Retinal pigment epithelial cell (primary cell): ENCODE data around the gene DUS2.

Source experiments
- DNase-seq: peaks from one replicate; pipeline ENCODE4 v3.0.0-alpha.2; 2010; ENCODE audit warnings: low read depth
- H3K4me3 ChIP-seq: 2 replicates; pipeline ENCODE4 v1.5.1; 2011; ENCODE audit warnings: mild to moderate bottlenecking, low read length, control low read depth, moderate library complexity
- TF ChIP-seq, protein P1 (sequence below): conservative IDR thresholded peaks from 2 replicates; pipeline ENCODE4 v1.5.1; 2011; ENCODE audit warnings: low read depth, low read length, control low read depth, inconsistent platforms

DUS2 gene

DNA sequence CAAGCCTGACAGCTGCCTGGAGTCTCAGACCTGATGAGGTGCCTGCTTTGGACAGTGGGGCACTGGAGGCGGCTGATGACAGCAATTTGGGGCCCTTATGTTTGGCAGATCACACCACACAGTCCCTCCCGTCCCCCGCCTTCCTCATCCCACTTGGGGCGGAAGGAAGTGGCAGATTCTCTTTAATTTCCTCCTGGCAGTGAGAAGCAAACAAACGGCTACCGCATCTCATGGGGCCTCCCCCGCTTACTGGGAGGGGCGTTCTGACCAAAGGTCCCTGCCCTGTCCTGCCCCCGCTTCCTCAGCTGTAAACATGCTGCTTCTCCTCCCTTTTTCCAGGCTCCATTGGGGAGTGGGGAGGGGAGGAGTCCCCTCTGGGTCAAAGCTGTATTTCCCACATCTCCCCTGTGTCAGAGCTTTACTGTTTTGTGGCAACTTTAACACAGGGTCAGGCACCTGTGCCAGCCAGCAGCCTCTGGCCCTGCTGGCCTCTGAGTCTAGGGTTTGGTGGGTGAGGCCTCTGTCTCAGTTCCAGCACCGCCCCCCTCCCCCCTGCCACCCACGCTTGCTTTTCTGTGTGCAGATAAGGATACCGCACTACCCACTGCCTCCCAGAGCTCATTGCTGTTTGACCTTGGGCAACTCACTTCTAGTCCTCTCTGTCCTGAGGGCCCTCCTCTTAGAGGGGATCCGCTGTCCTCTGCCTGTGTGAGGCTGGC is 56.7 kb downstream of the DUS2 start:
- TF ChIP-seq, protein P1, sequence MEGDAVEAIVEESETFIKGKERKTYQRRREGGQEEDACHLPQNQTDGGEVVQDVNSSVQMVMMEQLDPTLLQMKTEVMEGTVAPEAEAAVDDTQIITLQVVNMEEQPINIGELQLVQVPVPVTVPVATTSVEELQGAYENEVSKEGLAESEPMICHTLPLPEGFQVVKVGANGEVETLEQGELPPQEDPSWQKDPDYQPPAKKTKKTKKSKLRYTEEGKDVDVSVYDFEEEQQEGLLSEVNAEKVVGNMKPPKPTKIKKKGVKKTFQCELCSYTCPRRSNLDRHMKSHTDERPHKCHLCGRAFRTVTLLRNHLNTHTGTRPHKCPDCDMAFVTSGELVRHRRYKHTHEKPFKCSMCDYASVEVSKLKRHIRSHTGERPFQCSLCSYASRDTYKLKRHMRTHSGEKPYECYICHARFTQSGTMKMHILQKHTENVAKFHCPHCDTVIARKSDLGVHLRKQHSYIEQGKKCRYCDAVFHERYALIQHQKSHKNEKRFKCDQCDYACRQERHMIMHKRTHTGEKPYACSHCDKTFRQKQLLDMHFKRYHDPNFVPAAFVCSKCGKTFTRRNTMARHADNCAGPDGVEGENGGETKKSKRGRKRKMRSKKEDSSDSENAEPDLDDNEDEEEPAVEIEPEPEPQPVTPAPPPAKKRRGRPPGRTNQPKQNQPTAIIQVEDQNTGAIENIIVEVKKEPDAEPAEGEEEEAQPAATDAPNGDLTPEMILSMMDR = no peak
- H3K4me3 ChIP-seq = no peak overlapping the region
- no peak for DNase-seq

DNA sequence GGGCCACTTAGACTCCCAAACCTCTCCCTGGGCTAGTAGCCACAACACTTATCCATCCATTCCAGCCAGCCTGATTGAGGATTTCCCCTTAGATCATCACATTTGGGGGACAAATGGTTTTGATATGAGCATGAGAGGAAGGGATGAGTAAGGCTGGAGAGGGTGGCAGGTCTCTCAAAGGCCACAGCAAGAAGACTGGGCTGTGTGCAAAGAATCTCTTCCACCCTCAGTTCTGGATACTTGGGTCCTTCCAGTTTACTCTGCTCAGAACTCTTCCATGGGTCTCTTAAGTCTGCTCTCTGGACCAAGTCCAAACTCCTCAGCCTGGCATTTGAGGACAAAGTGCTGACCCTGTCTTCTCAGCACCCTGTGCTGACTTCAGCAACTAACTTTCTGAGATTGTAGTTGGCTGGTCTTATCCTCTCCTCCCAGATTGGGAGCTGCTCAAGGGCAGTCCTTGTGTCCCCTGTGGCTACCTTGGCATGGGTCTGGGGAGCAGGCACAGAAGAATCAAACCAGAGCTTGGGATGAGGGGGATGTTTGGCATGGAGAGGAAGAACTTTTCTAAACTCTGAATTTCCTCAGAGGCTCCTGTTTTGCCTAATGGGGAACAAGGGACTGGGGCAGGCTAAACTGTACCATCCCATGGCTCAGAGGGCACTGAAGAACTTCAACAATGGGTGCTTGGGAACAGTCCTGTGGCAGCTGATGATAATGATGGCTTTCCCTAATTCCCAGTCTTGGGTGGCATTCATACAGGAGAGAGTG is 59.0 kb downstream of the DUS2 start:
- no peak for DNase-seq
- no peak overlapping the region for H3K4me3 ChIP-seq
- TF ChIP-seq, protein P1 = no peak

DNA sequence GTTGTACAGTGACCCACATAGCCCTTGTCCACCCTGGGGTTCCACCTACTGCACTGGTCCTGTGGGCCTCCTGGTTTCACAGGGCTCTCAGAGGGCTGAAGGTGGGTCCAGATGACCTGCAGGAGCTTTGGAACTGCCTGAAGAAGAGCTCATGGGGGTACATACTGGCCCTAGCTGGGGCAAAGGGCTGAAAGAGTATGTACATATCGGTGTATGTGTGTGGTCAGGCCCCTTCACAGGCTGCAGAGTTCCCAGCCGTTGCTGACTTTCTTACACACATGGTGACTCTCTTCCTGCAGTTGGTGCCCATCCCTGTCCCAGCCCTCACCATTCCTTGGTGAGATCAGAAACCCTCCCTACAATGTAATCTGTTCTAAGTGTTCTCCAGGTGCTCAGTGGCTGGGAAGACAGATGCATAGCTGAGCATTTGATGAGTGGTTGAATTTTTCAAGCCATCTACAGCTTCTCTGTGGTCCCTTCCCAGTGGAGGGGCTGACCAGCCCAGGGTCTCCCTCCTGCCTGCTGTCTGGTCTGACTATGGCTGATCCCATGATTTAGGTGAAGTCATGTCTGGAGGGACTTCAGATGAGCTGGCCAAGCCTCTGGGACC is 59.6 kb downstream of the DUS2 start:
- DNase-seq = no peak
- TF ChIP-seq, protein P1 = no peak
- H3K4me3 ChIP-seq = no peak overlapping the region

DNA sequence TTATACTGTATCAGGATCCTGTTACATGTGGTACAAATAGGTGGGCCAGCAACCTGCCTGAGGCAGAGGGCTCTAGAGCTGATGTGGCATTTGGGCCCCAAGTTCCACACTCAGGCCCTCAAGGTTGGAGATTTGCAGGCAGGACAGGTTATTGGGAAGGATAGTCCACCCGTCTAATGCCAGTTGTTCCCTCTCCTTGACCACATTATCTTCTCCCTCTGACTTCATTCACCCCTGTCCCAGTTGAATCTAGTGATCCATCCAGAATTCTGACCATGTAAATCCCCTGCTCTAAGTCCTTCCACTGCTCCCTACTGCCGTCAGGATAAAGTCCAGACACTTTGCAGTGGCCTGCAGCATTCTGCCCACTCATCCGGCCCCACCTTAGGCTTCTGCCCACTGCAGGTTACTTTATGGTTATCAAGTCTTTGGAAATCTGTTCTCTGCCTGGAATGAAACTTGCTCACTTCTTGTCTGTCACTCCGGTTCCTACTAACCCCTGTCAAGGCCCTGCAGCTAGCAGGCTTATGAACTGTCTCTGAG is 60.2 kb downstream of the DUS2 start:
- H3K4me3 ChIP-seq = no peak overlapping the region
- TF ChIP-seq, protein P1 = no peak
- no peak for DNase-seq

DNA sequence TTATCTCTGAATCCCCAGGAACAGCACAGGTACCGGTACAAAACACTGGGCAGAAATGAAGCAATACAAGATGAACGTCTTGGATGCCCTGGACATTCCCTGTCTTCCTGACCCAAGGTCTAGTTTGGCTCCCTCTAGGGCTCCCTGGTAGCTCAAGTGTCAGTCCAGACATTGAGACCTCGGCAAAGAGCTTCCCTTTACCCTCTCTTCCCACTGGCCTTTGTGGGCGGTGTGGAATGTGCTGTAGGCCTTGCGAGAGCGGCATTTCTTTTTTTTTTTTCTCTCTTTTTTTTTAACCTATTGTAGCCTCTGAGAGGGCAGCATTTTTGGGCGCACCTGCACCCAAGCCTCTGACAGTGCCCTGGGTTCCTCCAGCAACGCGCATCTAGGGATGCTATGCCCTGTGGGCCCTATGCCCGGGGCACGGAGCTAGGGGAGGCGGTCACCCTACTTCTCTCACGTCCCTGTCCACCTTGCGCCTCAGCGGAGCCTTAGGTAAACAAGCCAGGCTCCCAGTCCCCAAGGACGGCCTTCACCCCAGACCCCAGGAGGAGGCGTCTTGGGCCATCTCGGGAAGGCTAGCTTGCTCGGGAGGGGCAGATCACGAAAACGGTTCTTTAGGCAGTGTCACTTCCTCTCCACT is 60.9 kb downstream of the DUS2 start:
- H3K4me3 ChIP-seq = peak overlapping the region; percentile 72
- no peak for DNase-seq
- TF ChIP-seq, protein P1 = peak; percentile 14

DNA sequence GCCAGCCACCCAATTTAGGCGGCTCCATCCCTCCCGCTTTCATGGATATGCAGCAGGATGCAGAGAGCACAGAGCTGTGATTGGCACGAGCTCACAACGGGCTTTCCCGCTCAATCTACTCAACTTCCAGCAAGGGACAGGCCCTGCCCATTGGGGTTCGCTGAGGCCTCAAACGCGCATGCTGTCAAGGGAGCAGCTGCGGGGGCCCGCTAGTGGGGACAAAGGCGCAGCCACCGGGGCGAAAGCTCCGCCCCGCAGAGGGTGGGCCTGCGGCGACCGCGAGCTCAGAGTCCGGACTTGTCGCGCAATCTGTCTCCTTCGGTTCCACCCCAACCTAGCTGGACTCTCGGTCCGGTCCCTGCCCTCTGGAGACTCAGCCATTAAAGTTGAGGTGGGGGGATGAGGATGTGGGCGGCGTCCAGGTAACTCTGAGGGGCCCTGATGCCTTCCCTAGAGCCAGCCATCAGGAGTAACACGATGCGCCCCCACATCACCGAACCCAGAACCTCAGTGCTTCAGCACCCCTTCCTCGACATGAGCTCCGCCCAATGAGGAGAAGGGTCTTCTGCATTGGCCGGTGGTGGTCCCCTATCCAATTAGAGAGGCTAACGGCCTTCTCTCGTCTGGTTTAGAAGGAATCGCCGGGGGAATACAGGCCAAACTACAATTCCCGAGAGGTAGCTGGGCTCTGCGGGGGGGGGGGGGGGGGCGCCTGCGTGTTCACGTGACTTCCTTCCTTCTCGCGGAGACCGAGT is 61.6 kb downstream of the DUS2 start:
- TF ChIP-seq, protein P1 = no peak
- H3K4me3 ChIP-seq = peak overlapping the region; percentile 72
- DNase-seq = no peak
